SK-N-SH (cell line): Measurements from ENCODE around the gene GAPVD1. TPM values are rescaled to one million over a fixed set of nuclear protein-coding genes. Genes with fewer than 3 reads are reported as not detected.

Experiments used
- CTCF ChIA-PET: fragments of 300-600, 350-600 bp; formaldehyde crosslinking; extraction: SDS; loops from one replicate; lab custom pipeline; 2021; lab: Yijun Ruan, JAX
- POLR2A ChIA-PET: fragments of 350-600 bp; sonication (Branson Sonifier 250); formaldehyde crosslinking; extraction: SDS; loops from one replicate; lab custom pipeline; 2020; ENCODE audit warnings: antibody characterized with exemption, inconsistent platforms; lab: Yijun Ruan, JAX
- DNase-seq: peaks from one replicate; pipeline ENCODE4 v3.0.0; 2012
- H2AFZ ChIP-seq: fragments of 200-600 bp; sonication (generic); 2 replicates; pipeline ENCODE4 v1.8.1; 2016; ENCODE audit warnings: antibody characterized with exemption, mild to moderate bottlenecking, low read depth
- H3F3A ChIP-seq: fragments of 200-600 bp; sonication (generic); replicated peaks from 2 replicates; pipeline ENCODE3; 2016; ENCODE audit warnings: antibody characterized with exemption, mild to moderate bottlenecking; ENCODE audit not compliant: insufficient read depth
- H3K27ac ChIP-seq, 2 experiments: fragments of 200-500 bp in 1 of 2; fragments of 200-600 bp in 1 of 2; sonication (Bioruptor generic) in 1 of 2; sonication (generic), shearing (Covaris generic) in 1 of 2; 2 replicates each; pipeline versions ENCODE4 v1.5.1 to v1.6.1; 2014 to 2016; ENCODE audit warnings: low read depth in 2 of 2, inconsistent platforms in 1 of 2, low read length in 1 of 2, mild to moderate bottlenecking in 1 of 2, mixed read lengths in 1 of 2
- H3K27me3 ChIP-seq: fragments of 200-600 bp; sonication (generic), shearing (Covaris generic); 2 replicates; pipeline ENCODE4 v1.6.1; 2016; ENCODE audit warnings: mixed run types; ENCODE audit not compliant: insufficient read depth
- H3K36me3 ChIP-seq, 2 experiments: fragments of 200-500 bp in 1 of 2; fragments of 200-600 bp in 1 of 2; sonication (Bioruptor generic) in 1 of 2; sonication (generic) in 1 of 2; replicated peaks in 1 of 2; 2 replicates each; pipeline versions ENCODE3 to v1.5.1; 2014 to 2016; ENCODE audit warnings: low read length in 1 of 2, mild to moderate bottlenecking in 1 of 2; ENCODE audit not compliant: insufficient read depth in 2 of 2, control insufficient read depth in 1 of 2
- H3K4me1 ChIP-seq, 2 experiments: fragments of 200-500 bp in 1 of 2; fragments of 200-600 bp in 1 of 2; sonication (Bioruptor generic) in 1 of 2; sonication (generic), shearing (Covaris generic) in 1 of 2; 2 replicates each; pipeline versions ENCODE4 v1.5.1 to v1.6.1; 2014 to 2016; ENCODE audit warnings: low read depth in 1 of 2, low read length in 1 of 2, mixed run types in 1 of 2; ENCODE audit not compliant: insufficient read depth in 2 of 2, control insufficient read depth in 1 of 2
- H3K4me2 ChIP-seq: fragments of 200-600 bp; sonication (generic), shearing (Covaris generic); 2 replicates; pipeline ENCODE4 v1.6.1; 2017; ENCODE audit warnings: mixed run types
- H3K4me3 ChIP-seq, 2 experiments: fragments of 200-500 bp in 1 of 2; fragments of 200-600 bp in 1 of 2; sonication (Bioruptor generic) in 1 of 2; sonication (generic), shearing (Covaris generic) in 1 of 2; 2 replicates each; pipeline versions ENCODE4 v1.5.1 to v1.8.1; 2014 to 2016; ENCODE audit warnings: low read depth in 2 of 2, inconsistent platforms in 1 of 2, low read length in 1 of 2, mild to moderate bottlenecking in 1 of 2, mixed read lengths in 1 of 2, moderate library complexity in 1 of 2
- H3K79me2 ChIP-seq: fragments of 200-600 bp; sonication (generic); 2 replicates; pipeline ENCODE4 v1.8.1; 2017; ENCODE audit warnings: mild to moderate bottlenecking; ENCODE audit not compliant: insufficient read depth
- H3K9ac ChIP-seq: fragments of 200-600 bp; sonication (generic); 2 replicates; pipeline ENCODE4 v1.6.1; 2017; ENCODE audit warnings: mixed run types
- H3K9me2 ChIP-seq: fragments of 200-600 bp; sonication (generic); 2 replicates; pipeline ENCODE4 v1.6.1; 2017; ENCODE audit warnings: mixed run types
- H3K9me3 ChIP-seq: fragments of 200-600 bp; sonication (generic); 2 replicates; pipeline ENCODE4 v1.6.1; 2017; ENCODE audit warnings: mixed run types, mild to moderate bottlenecking, moderate library complexity
- H4K20me1 ChIP-seq: fragments of 200-600 bp; sonication (generic); 2 replicates; pipeline ENCODE4 v1.6.1; 2017; ENCODE audit warnings: mild to moderate bottlenecking, mixed run types; ENCODE audit not compliant: insufficient read depth
- CTCF ChIP-seq: fragments of 200-600 bp; sonication (generic); IDR thresholded peaks from 2 replicates; pipeline ENCODE4 v1.6.1; 2017; ENCODE audit warnings: antibody characterized with exemption, mild to moderate bottlenecking, moderate library complexity
- ELF1 ChIP-seq: IDR thresholded peaks from 2 replicates; pipeline ENCODE4 v1.4.0; 2012
- EZH2phosphoT487 ChIP-seq: fragments of 200-600 bp; sonication (generic); IDR thresholded peaks from 2 replicates; pipeline ENCODE4 v1.6.1; 2017; ENCODE audit warnings: low read depth, mixed run types, mild to moderate bottlenecking, antibody characterized with exemption, moderate library complexity, borderline replicate concordance
- FOSL2 ChIP-seq: IDR thresholded peaks from 2 replicates; pipeline ENCODE4 v1.4.0; 2012; ENCODE audit warnings: low read depth, mild to moderate bottlenecking, moderate library complexity, borderline replicate concordance
- FOXM1 ChIP-seq: IDR thresholded peaks from 2 replicates; pipeline ENCODE4 v1.4.0; 2012; ENCODE audit warnings: low read depth, mild to moderate bottlenecking
- IRF3 ChIP-seq: fragments of 150-350 bp; IDR thresholded peaks from 2 replicates; pipeline ENCODE4 v1.6.1; 2016; ENCODE audit warnings: mild to moderate bottlenecking, low read depth, low read length
- MEF2A ChIP-seq: IDR thresholded peaks from 2 replicates; pipeline ENCODE4 v1.4.0; 2012; ENCODE audit warnings: low read depth, borderline replicate concordance
- MXI1 ChIP-seq: IDR thresholded peaks from 2 replicates; pipeline ENCODE4 v1.6.1; 2012; ENCODE audit warnings: mild to moderate bottlenecking, low read depth, low read length, improper control_type of control experiment
- NFIC ChIP-seq: IDR thresholded peaks from 2 replicates; pipeline ENCODE4 v1.4.0; 2012; ENCODE audit warnings: borderline replicate concordance
- PBX3 ChIP-seq: IDR thresholded peaks from 2 replicates; pipeline ENCODE4; 2012
- RAD21 ChIP-seq: IDR thresholded peaks from 2 replicates; pipeline ENCODE4 v1.6.1; 2012; ENCODE audit warnings: mild to moderate bottlenecking, low read length
- RFX5 ChIP-seq: IDR thresholded peaks from 2 replicates; pipeline ENCODE4 v1.6.1; 2012; ENCODE audit warnings: mild to moderate bottlenecking, improper control_type of control experiment, low read length
- RXRA ChIP-seq: IDR thresholded peaks from 2 replicates; pipeline ENCODE4 v1.4.0; 2012; ENCODE audit warnings: low read depth, mild to moderate bottlenecking, borderline replicate concordance
- SMC3 ChIP-seq: IDR thresholded peaks from 2 replicates; pipeline ENCODE4 v1.6.1; 2012; ENCODE audit warnings: low read depth, low read length, improper control_type of control experiment
- TAF1 ChIP-seq: IDR thresholded peaks from 2 replicates; pipeline ENCODE4 v1.6.1; 2012; ENCODE audit warnings: low read depth, mild to moderate bottlenecking, low read length, moderate library complexity, borderline replicate concordance
- TEAD4 ChIP-seq: IDR thresholded peaks from 2 replicates; pipeline ENCODE4 v1.4.0; 2012; ENCODE audit warnings: mild to moderate bottlenecking, borderline replicate concordance; ENCODE audit not compliant: insufficient read depth
- USF2 ChIP-seq: fragments of 150-350 bp; IDR thresholded peaks from 2 replicates; pipeline ENCODE4 v1.6.1; 2017; ENCODE audit warnings: antibody characterized with exemption, low read length, low read depth, borderline replicate concordance
- ZBTB33 ChIP-seq: IDR thresholded peaks from 2 replicates; pipeline ENCODE4 v1.4.0; 2012; ENCODE audit warnings: low read depth, borderline replicate concordance
- WGBS: methylation state at CpG from one replicate; pipeline ENCODE4 v1.1.6; 2017; ENCODE audit warnings: low lambda C conversion rate; 5-methylcytosine and 5-hydroxymethylcytosine counted together
- polyA plus RNA-seq, 3 experiments: library from polyadenylated mRNA; depleted of rRNA; stranded (reverse); fragments of >200 nt; gene quantifications; 2 replicates each; pipeline ENCODE4 v1.2.3, GENCODE V29; 2012

GAPVD1 gene
- polyA plus RNA-seq, 1 of the 3 experiments (the other 2 are of a cell fraction): 10.5 TPM

- TF ChIP-seq EZH2phosphoT487: no peak
- TF ChIP-seq MEF2A: no peak
- TF ChIP-seq TEAD4: no peak
- no peak for TF ChIP-seq ZBTB33
- peak; percentile 88 for TF ChIP-seq SMC3
- no peak for TF ChIP-seq PBX3
- TF ChIP-seq IRF3: no peak
- TF ChIP-seq MXI1: 0 out of 2 replicates have a peak, but pooled peaks have one; percentile 59
- TF ChIP-seq FOXM1: no peak
- TF ChIP-seq TAF1: no peak
- no peak for TF ChIP-seq ELF1
- no peak for TF ChIP-seq RXRA
- TF ChIP-seq RAD21: peak; percentile 96
These were observed 113.0 kb downstream of the GAPVD1 start (continued) for GRCh38 chr9:125374443-125375309.

GRCh38 chr9:125375820-125376219 lies 114.2 kb downstream of the GAPVD1 start:
- H3K4me1 ChIP-seq: peaks cover 0 to 31% of the 10 kb centered on the region in 2 experiments; a peak in 1 of 4 replicates
- no peaks in the 10 kb centered on the region for H3K79me2 ChIP-seq
- no peaks in the 10 kb centered on the region for H4K20me1 ChIP-seq
- H3K36me3 ChIP-seq: no peaks in the 10 kb centered on the region
- H3K9me3 ChIP-seq: no peaks in the 10 kb centered on the region
- POLR2A ChIA-PET: no interaction called here
- CTCF ChIA-PET: interaction anchor here (0.6 to 2.8 kb wide), 8 partner anchors 8 to 604 kb away, joined by 3 to 22 read pairs (median 4); partner anchors contain the start of gene WDR38
- H3K4me3 ChIP-seq: no peak overlapping the region
- H3K27me3 ChIP-seq: no peaks in the 10 kb centered on the region
- H3K9me2 ChIP-seq: no peaks in the 10 kb centered on the region
- H3K27ac ChIP-seq: peak overlapping the region in 1 of 2 experiments; percentile 83; a peak in 2 of 4 replicates
- no peak for DNase-seq
- no peak overlapping the region for H3K4me2 ChIP-seq
- 88% methylated on average over 9 of the region's 9 CpGs for WGBS
- H2AFZ ChIP-seq: no peak overlapping the region
- no peaks in the 10 kb centered on the region for H3F3A ChIP-seq
- H3K9ac ChIP-seq: no peak overlapping the region
- TF ChIP-seq FOSL2 (no peak), NFIC (no peak), ZBTB33 (no peak), RFX5 (no peak), USF2 (no peak), CTCF (no peak)
